Tracheal epithelial cell (primary cell): Measurements from ENCODE around the gene ANGPTL2. TPM values are rescaled to one million over a fixed set of nuclear protein-coding genes. Genes with fewer than 3 reads are reported as not detected.

ENCODE experiments used
- total RNA-seq: library from RNA; depleted of rRNA; stranded (reverse); fragments of >200 nt; gene quantifications from 2 replicates; pipeline ENCODE4 v1.2.1, GENCODE V29; 2014

ANGPTL2 gene, protein sequence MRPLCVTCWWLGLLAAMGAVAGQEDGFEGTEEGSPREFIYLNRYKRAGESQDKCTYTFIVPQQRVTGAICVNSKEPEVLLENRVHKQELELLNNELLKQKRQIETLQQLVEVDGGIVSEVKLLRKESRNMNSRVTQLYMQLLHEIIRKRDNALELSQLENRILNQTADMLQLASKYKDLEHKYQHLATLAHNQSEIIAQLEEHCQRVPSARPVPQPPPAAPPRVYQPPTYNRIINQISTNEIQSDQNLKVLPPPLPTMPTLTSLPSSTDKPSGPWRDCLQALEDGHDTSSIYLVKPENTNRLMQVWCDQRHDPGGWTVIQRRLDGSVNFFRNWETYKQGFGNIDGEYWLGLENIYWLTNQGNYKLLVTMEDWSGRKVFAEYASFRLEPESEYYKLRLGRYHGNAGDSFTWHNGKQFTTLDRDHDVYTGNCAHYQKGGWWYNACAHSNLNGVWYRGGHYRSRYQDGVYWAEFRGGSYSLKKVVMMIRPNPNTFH
- total RNA-seq, result under 0.01 TPM in 1 of 2 replicates, not detected in the other

DNA sequence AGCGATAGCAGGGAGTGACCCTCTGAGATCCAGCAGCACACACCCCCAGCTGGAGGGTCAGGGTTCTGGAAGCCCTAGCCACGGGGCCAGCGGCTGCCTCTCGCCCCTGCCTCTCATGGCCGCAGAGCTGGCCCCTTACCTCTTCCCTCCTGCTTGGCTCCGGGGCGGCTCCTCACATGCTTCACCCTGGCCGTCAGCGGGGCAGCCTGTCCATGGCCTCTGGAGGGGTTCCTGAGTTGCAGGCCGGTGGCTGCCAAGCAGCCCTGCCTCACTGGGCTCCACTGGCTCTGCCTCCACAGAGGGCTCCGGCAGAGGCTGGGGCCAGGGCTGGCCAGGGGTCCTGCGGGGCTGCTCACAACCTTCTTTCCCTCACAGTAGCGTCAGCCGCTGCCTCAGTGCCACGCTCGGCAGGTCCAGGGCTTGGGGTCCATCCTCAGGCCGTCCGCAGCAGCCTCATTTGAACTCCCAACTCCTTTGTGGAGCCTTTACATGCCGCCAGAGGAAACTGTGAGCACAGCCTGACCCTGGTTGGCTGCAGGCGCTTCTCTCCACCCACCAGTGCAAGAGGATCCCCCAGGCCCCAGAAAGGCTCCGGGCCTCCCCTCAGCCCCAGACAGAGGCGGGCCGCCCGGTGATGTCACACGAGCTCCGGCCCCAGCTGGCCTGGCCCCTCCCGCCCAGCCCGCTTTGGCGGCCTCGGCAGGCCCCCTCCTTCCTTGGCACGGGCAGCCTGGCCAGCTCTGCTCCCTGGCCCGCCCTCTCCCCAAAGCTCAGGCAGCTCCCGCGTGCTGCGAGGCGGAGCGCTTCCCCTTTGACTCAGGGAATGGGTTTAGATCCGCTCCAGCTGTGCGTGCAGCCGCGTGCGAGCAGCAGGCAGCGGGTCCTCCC lies at the start of gene ANGPTL2:
Gene ANGPTL2, minus strand, starts transcription at position 460 of the 888 bp plus-strand sequence. CDS start 13,904 bp downstream, outside the sequence.

Other genes with a start within 250 kb of the ANGPTL2 start
- 1.2 and 5.3 TPM in 2 replicates for gene RALGPS1, start 207.9 kb downstream of the ANGPTL2 start, total RNA-seq
- gene GARNL3, start 142.1 kb upstream of the ANGPTL2 start, total RNA-seq, result 6.0 and 6.5 TPM in 2 replicates